HepG2 (cell line): ENCODE results near the gene SAP25. TPM values are rescaled to one million over a fixed set of nuclear protein-coding genes. Genes with fewer than 3 reads are reported as not detected.

Experiments
- ARHGAP35 ChIP-seq: sonication (generic); formaldehyde crosslinking; IDR thresholded peaks from 2 replicates; pipeline ENCODE4 v1.9.0; 2022; ENCODE audit warnings: mild to moderate bottlenecking, inconsistent platforms, moderate library complexity, missing genetic modification reagents, borderline replicate concordance
- ARNT ChIP-seq: fragments of 450-650 bp; IDR thresholded peaks from 2 replicates; pipeline ENCODE4 v1.6.1; 2017
- GTF3A ChIP-seq: sonication (generic); formaldehyde crosslinking; conservative IDR thresholded peaks from 2 replicates; pipeline ENCODE4 v1.4.0; 2020; ENCODE audit warnings: mild to moderate bottlenecking, missing genetic modification reagents
- HNRNPK ChIP-seq: fragments of 200-400 bp; formaldehyde crosslinking; IDR thresholded peaks from 2 replicates; pipeline ENCODE4 v1.6.1; 2018; ENCODE audit warnings: low read length, low read depth, moderate library complexity, mild to moderate bottlenecking; ENCODE audit not compliant: poor library complexity, severe bottlenecking
- LCORL ChIP-seq, 2 experiments: fragments of 450-650 bp in 1 of 2; sonication (generic) in 1 of 2; formaldehyde crosslinking in 1 of 2; IDR thresholded peaks; 2 replicates each; pipeline versions ENCODE4 v1.5.0 to v1.6.1; 2017 to 2020; ENCODE audit warnings: antibody characterized with exemption in 1 of 2, missing genetic modification reagents in 1 of 2
- MNT ChIP-seq: fragments of 450-650 bp; IDR thresholded peaks from 2 replicates; pipeline ENCODE4 v1.6.1; 2016
- REL ChIP-seq: sonication (generic); formaldehyde crosslinking; conservative IDR thresholded peaks from 2 replicates; pipeline ENCODE4 v1.8.0; 2022; ENCODE audit warnings: mild to moderate bottlenecking, missing genetic modification reagents, moderate library complexity
- RNF2 ChIP-seq: fragments of 450-650 bp; conservative IDR thresholded peaks from 2 replicates; pipeline ENCODE4 v1.6.1; 2016; ENCODE audit warnings: low read depth
- SOX6 ChIP-seq, 2 experiments: fragments of 450-650 bp in 1 of 2; sonication (generic) in 1 of 2; formaldehyde crosslinking in 1 of 2; IDR thresholded peaks; 2 replicates each; pipeline versions ENCODE4 v1.4.0 to v1.6.1; 2017 to 2020; ENCODE audit warnings: antibody characterized with exemption in 1 of 2, mild to moderate bottlenecking in 1 of 2, missing genetic modification reagents in 1 of 2
- THAP8 ChIP-seq: sonication (generic); formaldehyde crosslinking; IDR thresholded peaks from 2 replicates; pipeline ENCODE4 v1.5.1; 2020; ENCODE audit warnings: missing genetic modification reagents, mild to moderate bottlenecking, borderline replicate concordance
- ZBTB21 ChIP-seq: sonication (generic); formaldehyde crosslinking; IDR thresholded peaks from 2 replicates; pipeline ENCODE4 v1.4.0; 2020; ENCODE audit warnings: missing genetic modification reagents
- ZFP90 ChIP-seq: sonication (generic); formaldehyde crosslinking; IDR thresholded peaks from 2 replicates; pipeline ENCODE4 v1.8.0; 2022; ENCODE audit warnings: missing genetic modification reagents, mild to moderate bottlenecking, inconsistent platforms, borderline replicate concordance
- ZMAT5 ChIP-seq: sonication (generic); formaldehyde crosslinking; IDR thresholded peaks from 2 replicates; pipeline ENCODE4 v1.5.0; 2020; ENCODE audit warnings: mild to moderate bottlenecking, low read depth, missing genetic modification reagents, borderline replicate concordance
- ZNF20 ChIP-seq: sonication (generic); formaldehyde crosslinking; IDR thresholded peaks from 2 replicates; pipeline ENCODE4 v1.4.0; 2020; ENCODE audit warnings: mild to moderate bottlenecking, moderate library complexity, missing genetic modification reagents
- ZNF362 ChIP-seq: sonication (generic); formaldehyde crosslinking; IDR thresholded peaks from 2 replicates; pipeline ENCODE4 v1.4.0; 2020; ENCODE audit warnings: missing genetic modification reagents, mild to moderate bottlenecking, borderline replicate concordance
- ZNF720 ChIP-seq: sonication (generic); formaldehyde crosslinking; IDR thresholded peaks from 2 replicates; pipeline ENCODE4 v1.4.0; 2020; ENCODE audit warnings: missing genetic modification reagents
- ZNF777 ChIP-seq: sonication (generic); formaldehyde crosslinking; IDR thresholded peaks from 2 replicates; pipeline ENCODE4 v1.4.0; 2020; ENCODE audit warnings: missing genetic modification reagents
- polyA plus RNA-seq, 8 experiments: library from polyadenylated mRNA; depleted of rRNA in 3 of 8; stranded (reverse) in 7 of 8; unstranded in 1 of 8; fragments of >200 nt; fragmentation: Illumina TruSeq in 4 of 8; extraction: Trizol in 4 of 8; gene quantifications; 2 replicates each; pipeline versions ENCODE4 v1.2.1 to v1.2.3, GENCODE V29; 2011 to 2016; ENCODE audit warnings: low read depth in 4 of 8, missing spikeins in 1 of 8, mixed read lengths in 1 of 8; ENCODE audit not compliant: insufficient read depth in 1 of 8
- total RNA-seq, 5 experiments: library from RNA; depleted of rRNA; stranded (reverse); fragments of >200 nt; fragmentation: Illumina TruSeq; extraction: Trizol; gene quantifications; 2 replicates each; pipeline ENCODE4 v1.2.3, GENCODE V29; 2016; ENCODE audit warnings: low read depth in 1 of 5
- TF ChIP-seq, protein P1 (sequence below): sonication (generic); formaldehyde crosslinking; IDR thresholded peaks from 2 replicates; pipeline ENCODE4 v1.8.0; 2022; ENCODE audit warnings: missing genetic modification reagents, mild to moderate bottlenecking, borderline replicate concordance
- TF ChIP-seq, protein P2 (sequence below): sonication (generic); formaldehyde crosslinking; IDR thresholded peaks from 2 replicates; pipeline ENCODE4 v1.8.0; 2022; ENCODE audit warnings: missing genetic modification reagents, mild to moderate bottlenecking, inconsistent platforms, borderline replicate concordance
- TF ChIP-seq, protein P3 (sequence below): sonication (generic); formaldehyde crosslinking; IDR thresholded peaks from 2 replicates; pipeline ENCODE4 v1.4.0; 2020; ENCODE audit warnings: low read depth, mild to moderate bottlenecking, missing genetic modification reagents

Gene SAP25
- total and polyA plus RNA-seq, 2 of the 13 experiments (the other 11 are each of a cell fraction or from before 2014, with no cell fraction given): 0.15 to 0.20 TPM

GRCh38 chr7:100538654-100539435, 34.9 kb downstream of the SAP25 start, which contains the start of gene AGFG2 (continued):
- TF ChIP-seq, protein P1, sequence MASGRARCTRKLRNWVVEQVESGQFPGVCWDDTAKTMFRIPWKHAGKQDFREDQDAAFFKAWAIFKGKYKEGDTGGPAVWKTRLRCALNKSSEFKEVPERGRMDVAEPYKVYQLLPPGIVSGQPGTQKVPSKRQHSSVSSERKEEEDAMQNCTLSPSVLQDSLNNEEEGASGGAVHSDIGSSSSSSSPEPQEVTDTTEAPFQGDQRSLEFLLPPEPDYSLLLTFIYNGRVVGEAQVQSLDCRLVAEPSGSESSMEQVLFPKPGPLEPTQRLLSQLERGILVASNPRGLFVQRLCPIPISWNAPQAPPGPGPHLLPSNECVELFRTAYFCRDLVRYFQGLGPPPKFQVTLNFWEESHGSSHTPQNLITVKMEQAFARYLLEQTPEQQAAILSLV (CRISPR knock-in tag): peak; percentile 39; the same call in 1 of the 2 replicates
- TF ChIP-seq HNRNPK: peak; percentile 86
- peak; percentile 42; the same call in 1 of the 2 replicates for TF ChIP-seq ZNF777 (CRISPR knock-in tag)
- no peak for TF ChIP-seq ZNF20
- TF ChIP-seq MNT: peak; percentile 96
- TF ChIP-seq ZNF720: no peak
- TF ChIP-seq ZBTB21: peak; percentile 43; the same call in 1 of the 2 replicates
- TF ChIP-seq ARHGAP35: peak; percentile 65
- TF ChIP-seq ARNT: no peak
- TF ChIP-seq ZFP90 (CRISPR knock-in tag): peak; percentile 18; the same call in 1 of the 2 replicates
- TF ChIP-seq THAP8: 0 out of 2 replicates have a peak, but pooled peaks have one; percentile 53
- TF ChIP-seq, protein P2, sequence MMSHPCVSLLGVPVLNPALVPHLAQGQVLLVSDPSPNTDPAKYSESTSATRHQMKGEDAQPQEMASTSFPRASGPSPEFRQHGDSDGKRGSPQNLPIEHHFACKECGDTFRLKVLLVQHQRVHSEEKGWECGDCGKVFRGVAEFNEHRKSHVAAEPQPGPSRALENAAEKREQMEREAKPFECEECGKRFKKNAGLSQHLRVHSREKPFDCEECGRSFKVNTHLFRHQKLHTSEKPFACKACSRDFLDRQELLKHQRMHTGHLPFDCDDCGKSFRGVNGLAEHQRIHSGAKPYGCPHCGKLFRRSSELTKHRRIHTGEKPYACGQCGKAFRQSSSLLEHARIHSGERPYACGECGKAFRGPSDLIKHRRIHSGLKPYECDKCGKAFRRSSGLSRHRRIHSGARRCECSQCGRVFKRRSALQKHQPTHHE (CRISPR knock-in tag): 0 out of 2 replicates have a peak, but pooled peaks have one; percentile 49
- TF ChIP-seq SOX6 (IDR thresholded peaks at IDR 0.05): no peak
- TF ChIP-seq SOX6 (CRISPR knock-in tag; IDR thresholded peaks at IDR 0.05): peak; percentile 55; the same call in 1 of the 2 replicates
- TF ChIP-seq ZNF362 (CRISPR knock-in tag): no peak; the same call in 1 of the 2 replicates
- TF ChIP-seq RNF2: no peak
- TF ChIP-seq REL (CRISPR knock-in tag): peak; percentile 70; the same call in 1 of the 2 replicates
- TF ChIP-seq LCORL (IDR thresholded peaks at IDR 0.05): no peak
- TF ChIP-seq LCORL (CRISPR knock-in tag; IDR thresholded peaks at IDR 0.05): peak; percentile 36; the same call in 1 of the 2 replicates
- TF ChIP-seq GTF3A (CRISPR knock-in tag): no peak
- TF ChIP-seq, protein P3, sequence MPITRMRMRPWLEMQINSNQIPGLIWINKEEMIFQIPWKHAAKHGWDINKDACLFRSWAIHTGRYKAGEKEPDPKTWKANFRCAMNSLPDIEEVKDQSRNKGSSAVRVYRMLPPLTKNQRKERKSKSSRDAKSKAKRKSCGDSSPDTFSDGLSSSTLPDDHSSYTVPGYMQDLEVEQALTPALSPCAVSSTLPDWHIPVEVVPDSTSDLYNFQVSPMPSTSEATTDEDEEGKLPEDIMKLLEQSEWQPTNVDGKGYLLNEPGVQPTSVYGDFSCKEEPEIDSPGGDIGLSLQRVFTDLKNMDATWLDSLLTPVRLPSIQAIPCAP (CRISPR knock-in tag): no peak
- TF ChIP-seq ZMAT5 (CRISPR knock-in tag): no peak
